GM18511 (cell line): Measurements from ENCODE around the gene HPX.

Experiments used
- ATAC-seq: cut with Tn5 transposase; IDR thresholded peaks from one replicate; pipeline ENCODE4 v1.9.1; 2021; ENCODE audit warnings: mild to moderate bottlenecking, moderate library complexity; ENCODE audit not compliant: unreplicated experiment

Gene HPX

DNA sequence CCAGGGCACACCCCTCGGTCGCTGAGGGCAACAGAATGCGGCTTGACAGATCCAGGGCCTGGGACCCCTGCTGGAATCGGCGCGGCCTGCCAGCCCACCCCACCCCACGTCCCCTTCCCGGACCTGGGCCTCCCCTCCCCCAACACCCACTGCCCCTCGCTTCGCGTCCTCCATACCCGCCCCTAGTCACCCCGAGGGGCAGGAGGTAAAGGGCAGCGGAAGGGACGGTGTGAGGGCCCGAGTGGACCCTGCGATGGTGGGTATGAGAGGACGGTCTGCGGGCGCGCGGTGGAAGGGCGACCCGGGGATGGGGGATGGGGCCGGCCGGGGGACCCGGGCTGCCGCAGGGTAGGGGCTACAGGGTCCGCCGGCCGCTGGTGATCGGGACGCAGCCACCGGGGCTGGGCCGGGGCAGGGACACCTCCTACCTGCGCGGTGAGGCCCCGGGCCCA is 22.2 kb downstream of the HPX start:
- ATAC-seq: peak; percentile 29

- no peak for ATAC-seq
These were observed 22.8 kb downstream of the HPX start for GRCh38 chr11:6417907-6418556.

DNA sequence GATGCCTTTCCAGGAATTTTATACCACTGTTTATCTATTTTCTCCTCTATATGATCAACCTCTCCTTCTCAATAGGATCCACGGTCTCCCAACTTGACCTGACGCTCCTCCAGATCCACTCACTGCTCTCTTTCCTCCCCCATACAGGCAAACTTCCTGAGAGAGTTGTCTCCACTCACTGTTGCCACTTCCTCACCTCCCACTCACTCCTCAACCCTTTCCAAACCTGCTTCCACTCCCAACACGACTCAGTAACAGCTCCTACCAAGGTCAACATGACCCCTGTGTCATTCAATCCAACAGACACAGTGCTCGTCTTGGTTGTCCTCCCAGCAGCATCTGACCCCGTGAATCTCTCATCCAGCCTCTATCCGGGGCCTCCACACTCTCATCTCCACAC is 25.0 kb downstream of the HPX start:
- no peak for ATAC-seq

DNA sequence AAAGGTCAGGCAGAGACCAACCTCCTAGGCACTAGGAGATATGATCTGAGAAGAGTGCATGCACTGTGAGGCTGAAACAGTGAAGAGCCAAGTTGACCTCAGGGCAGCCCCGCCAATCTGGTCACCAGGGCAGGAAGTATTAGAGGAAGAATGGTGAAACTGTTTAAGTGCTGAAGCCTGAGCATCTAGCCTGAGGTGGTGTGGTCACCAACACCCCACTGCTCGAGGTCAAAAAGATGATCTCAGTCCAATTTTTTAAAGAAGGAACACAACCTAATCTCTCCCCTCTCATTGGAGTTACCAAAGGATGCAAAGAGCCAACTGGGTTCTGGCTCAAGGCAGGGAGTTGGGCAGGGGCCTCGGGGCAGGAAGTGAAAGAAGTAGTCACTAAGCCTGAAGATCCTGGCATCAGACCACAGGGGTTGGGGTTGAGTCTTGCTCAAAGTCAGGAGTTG is 25.9 kb downstream of the HPX start:
- ATAC-seq: peak; percentile 62

DNA sequence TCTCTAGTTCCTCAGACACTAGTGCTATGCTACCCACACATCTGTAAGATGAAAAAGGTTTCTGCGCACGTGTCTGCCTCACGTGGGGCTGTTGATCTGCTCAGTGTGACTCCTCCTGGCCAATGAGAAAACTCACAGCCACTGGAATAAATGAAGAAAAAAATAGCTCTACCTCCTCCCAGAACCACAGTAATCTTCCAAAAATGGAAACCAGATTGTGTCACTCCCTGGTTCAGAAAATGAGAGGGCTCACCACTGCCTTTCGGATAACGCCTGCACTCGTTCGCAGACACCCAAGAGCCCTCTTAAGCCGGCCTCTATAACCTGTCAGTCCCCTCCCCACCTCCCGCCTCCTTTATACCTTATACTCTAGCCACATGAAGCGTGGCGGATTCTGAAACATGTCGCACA is 27.0 kb downstream of the HPX start:
- ATAC-seq: no peak

- ATAC-seq: no peak
These were observed 29.2 kb downstream of the HPX start for GRCh38 chr11:6411594-6412031.

DNA sequence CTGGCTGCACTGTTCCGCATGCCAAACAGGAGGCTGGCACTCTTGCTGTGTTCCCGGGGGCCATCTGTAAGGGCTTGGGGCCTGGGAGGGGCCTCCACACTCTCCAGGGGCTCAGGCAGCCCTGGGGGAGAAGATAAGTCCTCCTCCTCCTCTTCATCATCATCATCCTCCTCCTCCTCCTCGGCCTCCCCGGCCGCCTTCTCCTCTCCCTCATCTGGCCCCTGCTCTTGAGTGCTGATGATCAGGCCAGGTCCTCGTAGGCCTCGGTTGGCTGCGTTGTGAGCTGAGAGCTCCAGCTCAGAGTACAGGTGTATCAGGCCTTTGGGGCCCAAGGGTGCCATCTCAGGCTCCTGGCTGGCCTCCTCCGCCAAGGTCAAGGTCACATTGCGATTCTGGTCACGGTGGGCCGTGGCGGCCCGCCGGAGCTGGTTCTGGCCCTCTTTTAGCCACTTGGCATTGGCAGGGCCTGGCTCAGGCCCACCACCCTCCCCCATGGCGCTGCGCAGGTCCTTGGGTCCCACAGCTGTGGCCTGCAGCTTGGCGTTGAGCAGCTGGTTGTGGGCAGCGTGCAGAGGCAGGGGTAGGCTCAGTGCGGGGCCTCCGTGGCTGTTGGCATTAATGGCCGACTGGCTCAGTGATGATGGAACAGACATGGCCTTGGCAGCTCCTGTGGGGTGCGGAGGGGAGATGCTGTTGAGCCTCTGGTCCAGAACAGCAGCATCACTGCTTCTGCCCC is 29.9 kb downstream of the HPX start:
- ATAC-seq: no peak

- no peak for ATAC-seq
These were observed 34.4 kb downstream of the HPX start for GRCh38 chr11:6406370-6406769.

- ATAC-seq: no peak
These were observed 34.9 kb downstream of the HPX start for GRCh38 chr11:6405846-6406245.

DNA sequence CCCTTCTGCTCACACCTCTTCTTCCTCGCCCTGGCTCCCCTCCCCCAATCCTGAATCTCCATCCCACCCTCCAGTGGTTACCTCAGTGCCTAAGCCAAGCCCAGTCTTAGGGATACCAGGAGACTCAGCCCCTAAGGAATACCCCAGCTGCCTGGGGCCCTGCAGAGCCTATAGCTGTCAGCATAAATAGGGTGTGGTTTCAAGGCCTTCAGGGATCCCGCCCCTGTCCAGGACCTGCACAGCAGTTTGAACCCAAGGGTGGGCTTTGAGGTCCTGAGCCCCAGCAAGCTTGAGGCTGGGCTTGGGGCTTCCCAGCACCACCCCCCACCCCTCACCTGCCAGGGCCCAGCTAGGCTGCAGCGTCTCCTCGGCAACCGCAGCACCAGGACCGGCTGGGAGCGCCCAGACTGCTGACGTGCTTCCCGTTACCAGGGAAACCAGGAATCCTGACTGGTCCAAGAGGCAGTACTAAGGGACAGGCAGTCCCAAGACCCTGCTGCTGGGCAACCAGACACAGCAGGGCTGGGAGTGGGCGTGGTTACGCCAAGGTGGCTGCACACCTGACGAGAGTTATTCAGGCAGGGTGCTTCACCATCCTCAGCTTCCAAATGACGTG is 35.6 kb downstream of the HPX start:
- ATAC-seq: no peak

DNA sequence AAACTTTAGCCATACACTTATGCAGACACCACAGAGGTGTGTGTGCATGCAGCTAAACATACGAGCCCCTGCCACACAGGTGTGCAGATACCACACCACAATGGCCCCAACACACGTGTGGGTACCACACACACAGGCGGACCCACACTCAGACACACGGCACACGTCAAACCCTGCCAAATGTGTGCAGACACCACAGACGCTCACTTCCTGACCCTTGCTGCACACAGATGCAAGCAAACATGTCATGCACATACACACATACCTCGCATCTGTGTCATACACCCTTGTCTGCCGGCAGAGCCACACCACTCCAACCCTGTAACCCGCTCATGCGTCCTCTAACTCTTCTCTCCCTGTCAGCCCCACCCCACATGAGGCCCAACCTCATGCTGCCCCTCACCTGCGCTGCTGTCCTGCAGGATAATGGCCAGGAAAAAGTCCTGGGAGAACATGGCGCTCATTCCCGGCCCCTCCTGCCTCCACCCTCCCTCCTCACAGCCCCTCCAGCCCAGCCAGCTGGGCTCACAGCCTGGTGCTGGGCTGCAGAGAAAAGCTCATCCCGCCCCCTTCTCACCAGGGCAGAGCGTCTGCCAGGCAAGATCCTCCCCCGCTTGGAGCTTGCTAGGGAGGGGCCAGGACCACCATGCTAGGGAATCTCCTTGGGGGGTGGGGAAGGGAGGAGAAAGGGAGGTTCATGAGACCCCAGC is 36.3 kb downstream of the HPX start:
- no peak for ATAC-seq

DNA sequence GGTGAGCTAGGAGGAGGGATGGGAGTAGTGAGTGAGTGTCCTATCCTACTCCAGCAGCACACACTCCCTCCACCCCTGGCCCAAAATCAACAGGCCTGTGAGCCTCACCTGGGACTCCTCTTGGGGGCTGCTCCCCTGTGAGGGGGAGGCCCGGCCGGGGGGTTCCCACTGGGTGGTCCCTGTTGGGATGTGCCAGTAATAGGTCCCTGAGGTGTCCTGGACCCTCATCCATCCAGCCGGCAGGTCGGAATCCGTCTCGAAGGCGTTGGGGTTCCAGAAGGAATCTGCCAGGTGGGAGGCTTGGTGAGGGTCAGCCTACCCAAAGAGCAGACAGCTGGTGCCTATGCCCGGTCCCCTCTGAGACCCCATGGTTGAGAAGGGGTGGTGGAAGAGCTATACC is 37.2 kb downstream of the HPX start:
- ATAC-seq: no peak

GRCh38 chr11:6402561-6402981 is 38.2 kb downstream of the HPX start:
- ATAC-seq: peak; percentile 95

DNA sequence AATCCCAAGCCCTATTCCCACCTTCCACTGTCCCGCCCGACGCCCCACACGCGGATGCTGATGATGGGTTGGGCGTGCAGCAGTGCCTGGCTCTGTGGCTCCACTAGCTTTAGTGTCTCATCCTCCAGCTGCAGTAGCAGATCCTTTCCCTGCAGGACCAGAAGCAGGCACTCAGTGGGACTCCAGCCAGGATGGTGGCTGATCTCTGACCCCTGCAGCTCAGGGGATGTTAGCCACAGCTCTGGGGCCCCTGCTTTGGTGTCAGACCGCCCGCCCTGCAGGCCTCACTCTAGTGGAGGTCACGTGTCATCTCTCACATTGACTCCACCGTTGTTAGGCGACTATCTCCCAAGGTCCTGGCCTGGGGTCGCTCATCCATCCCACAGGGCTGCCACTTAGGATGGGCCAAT is 38.7 kb downstream of the HPX start:
- ATAC-seq: peak; percentile 63

- no peak for ATAC-seq
These were observed 39.3 kb downstream of the HPX start for GRCh38 chr11:6401464-6401863.

DNA sequence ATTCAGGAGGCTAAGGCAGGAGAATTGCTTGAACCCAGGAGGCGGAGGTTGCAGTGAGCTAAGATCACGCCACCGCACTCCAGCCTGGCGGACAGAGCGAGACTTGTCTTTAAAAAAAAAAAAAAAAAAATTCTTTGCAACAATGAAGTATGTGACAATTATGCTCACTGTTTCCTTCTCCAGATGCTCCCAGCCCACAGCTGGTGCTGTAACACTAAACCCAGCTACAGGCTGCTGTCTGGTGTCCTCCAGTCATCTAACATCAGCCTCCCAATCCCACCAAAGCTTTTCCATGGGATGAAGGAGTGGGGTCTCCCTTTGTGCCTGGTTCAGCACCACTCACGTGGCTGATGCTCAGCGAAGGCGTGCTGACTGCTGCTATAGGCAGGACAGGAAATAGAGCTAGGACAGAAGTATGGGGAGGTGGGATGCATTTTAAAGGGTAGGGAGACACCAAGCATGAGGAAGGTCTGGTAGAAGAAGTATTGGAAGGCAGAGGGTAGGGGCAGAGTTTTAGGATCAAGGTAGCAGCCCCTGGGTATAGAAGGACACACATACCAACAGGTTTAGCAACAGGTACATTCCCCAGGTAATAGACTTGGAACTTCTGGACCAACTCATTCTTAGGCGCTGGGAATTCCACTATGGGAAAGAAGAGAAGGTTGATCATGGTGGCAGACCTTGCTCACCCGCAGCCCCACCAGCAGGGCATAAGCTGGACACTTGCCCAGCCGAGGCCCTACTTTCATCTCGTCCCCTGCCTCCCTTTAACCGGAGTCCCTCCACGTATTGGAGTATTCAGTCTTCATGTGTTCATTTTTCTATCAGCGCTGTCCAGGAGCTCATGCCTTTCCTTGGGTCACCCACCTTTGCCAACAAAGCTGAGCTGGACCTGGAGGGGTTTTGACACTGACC is 40.1 kb downstream of the HPX start:
- no peak for ATAC-seq

GRCh38 chr11:6397636-6398035 is 43.2 kb downstream of the HPX start:
- ATAC-seq: no peak

DNA sequence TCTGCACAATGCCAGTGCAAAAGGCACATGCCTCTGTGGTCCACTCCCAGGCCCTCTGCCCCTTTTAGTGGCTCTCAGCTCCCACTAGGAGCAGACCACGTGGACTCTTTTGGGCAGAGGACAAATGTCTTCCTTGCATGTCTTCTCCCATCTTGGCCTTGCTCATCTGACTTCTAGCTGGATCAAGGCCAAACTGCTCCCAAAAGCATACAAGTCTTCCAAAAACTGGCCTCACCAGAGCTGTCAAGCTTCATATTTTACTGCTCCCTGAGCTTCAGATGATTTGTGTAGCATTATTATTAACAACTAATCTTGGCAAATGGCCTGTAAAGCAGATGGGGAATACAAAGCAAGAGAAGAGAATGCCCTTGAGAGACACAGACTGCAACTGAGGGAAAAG is 43.6 kb downstream of the HPX start:
- no peak for ATAC-seq

- ATAC-seq: no peak
These were observed 45.2 kb downstream of the HPX start for GRCh38 chr11:6395470-6396060.
